Lower leg skin (tissue), 4 donors: ENCODE results near the gene FBXO31. TPM values are rescaled to one million over a fixed set of nuclear protein-coding genes. Genes with fewer than 3 reads are reported as not detected.
"Not testable (repeated sequence)": the region's sequence is repeated elsewhere in the genome, so short reads cannot be mapped to it uniquely, and the experiment has no call there.

Experiments
- DNase-seq, 2 donors: peaks; one replicate each; pipeline ENCODE4 v3.0.0-alpha.2; 2019; ENCODE audit warnings: low spot score in 2 of 2
- H3K4me3 ChIP-seq: fragments of 200-600 bp; sonication (generic); 2 replicates; pipeline ENCODE4 v1.5.1; 2017; ENCODE audit warnings: mild to moderate bottlenecking, low read depth; ENCODE audit not compliant: poor library complexity, severe bottlenecking
- POLR2A ChIP-seq, 2 donors: fragments of 450-650 bp; IDR thresholded peaks; one replicate each; pipeline ENCODE4 v1.6.1; 2016 to 2017; ENCODE audit warnings: antibody characterized with exemption in 2 of 2, mild to moderate bottlenecking in 1 of 2, moderate library complexity in 1 of 2
- WGBS, 2 donors: methylation state at CpG; one replicate each; pipeline ENCODE4 v1.1.5; 2018; 5-methylcytosine and 5-hydroxymethylcytosine counted together
- intact Hi-C: fragments of 100-400 bp; cut with DNase I; formaldehyde crosslinking; loops from one replicate; pipeline ENCODE4 v1.15.0; 2023; ENCODE audit warnings: low total_unique reads
- total RNA-seq, 4 donors: library from RNA; depleted of rRNA; stranded (reverse); fragments of >200 nt; gene quantifications; one replicate each; pipeline ENCODE4 v1.1.0, GENCODE V29; 2016
- TF ChIP-seq, protein P1 (sequence below), 3 donors: fragments of 450-650 bp; IDR thresholded peaks; one replicate each; pipeline ENCODE4 v1.5.1; 2016; ENCODE audit warnings: antibody characterized with exemption in 3 of 3, mild to moderate bottlenecking in 3 of 3, moderate library complexity in 2 of 3

Gene FBXO31
- total RNA-seq, 4 donors from 2014 or later, result 64.3 to 127 (median 84.1) TPM

GRCh38 chr16:87365021-87365713, 18.4 kb downstream of the FBXO31 start:
- no peak overlapping the region for H3K4me3 ChIP-seq
- 93% methylated on average over 13 of the region's 13 CpGs for WGBS, 2 donors
- TF ChIP-seq, protein P1, sequence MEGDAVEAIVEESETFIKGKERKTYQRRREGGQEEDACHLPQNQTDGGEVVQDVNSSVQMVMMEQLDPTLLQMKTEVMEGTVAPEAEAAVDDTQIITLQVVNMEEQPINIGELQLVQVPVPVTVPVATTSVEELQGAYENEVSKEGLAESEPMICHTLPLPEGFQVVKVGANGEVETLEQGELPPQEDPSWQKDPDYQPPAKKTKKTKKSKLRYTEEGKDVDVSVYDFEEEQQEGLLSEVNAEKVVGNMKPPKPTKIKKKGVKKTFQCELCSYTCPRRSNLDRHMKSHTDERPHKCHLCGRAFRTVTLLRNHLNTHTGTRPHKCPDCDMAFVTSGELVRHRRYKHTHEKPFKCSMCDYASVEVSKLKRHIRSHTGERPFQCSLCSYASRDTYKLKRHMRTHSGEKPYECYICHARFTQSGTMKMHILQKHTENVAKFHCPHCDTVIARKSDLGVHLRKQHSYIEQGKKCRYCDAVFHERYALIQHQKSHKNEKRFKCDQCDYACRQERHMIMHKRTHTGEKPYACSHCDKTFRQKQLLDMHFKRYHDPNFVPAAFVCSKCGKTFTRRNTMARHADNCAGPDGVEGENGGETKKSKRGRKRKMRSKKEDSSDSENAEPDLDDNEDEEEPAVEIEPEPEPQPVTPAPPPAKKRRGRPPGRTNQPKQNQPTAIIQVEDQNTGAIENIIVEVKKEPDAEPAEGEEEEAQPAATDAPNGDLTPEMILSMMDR (IDR thresholded peaks at IDR 0.05), result no peak
- TF ChIP-seq POLR2A (IDR thresholded peaks at IDR 0.05), result no peak
- DNase-seq, result no peak
- intact Hi-C loops, result no loop called here

DNA sequence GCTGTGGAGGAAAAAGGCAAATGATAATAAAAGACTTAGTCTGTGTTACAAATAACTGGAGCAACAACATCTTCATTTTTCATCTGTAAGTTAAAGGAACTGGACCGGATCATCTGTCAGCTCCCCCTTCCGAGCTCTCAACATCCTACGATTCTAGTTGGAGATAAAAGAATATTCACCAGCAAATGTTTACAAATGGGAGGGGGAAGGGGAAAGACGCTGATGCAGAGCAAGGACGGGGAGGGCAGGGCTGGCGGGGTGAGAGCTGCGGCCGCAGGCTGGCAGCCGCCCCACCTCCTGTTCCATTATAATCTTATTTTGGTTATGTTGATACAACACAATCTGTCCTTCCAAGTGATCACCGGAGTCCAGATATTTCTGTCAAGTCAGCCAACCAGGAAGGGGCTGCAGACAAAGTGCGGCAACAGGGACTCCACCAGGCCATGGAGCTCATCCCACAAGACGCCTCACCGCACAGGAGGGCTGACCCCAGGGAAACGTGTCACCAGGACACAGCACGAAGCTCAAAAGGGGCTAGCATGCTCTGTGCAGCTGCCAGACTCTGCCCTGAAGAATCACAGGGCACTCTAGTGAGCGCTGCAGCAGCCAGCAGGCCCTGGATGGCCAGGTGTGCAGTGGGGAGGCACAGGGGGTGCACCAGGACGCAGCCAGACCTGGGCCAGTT, 19.7 kb downstream of the FBXO31 start:
- intact Hi-C loops, result no loop called here
- no peak for TF ChIP-seq POLR2A (IDR thresholded peaks at IDR 0.05)
- TF ChIP-seq, protein P1 (IDR thresholded peaks at IDR 0.05), result no peak
- DNase-seq, result no peak
- H3K4me3 ChIP-seq, result no peak overlapping the region
- WGBS, 2 donors, result 70 to 72% methylated on average over 15 to 17 of the region's 17 CpGs

GRCh38 chr16:87362828-87363559, 20.6 kb downstream of the FBXO31 start:
- 93 to 94% methylated on average over 13 of the region's 13 CpGs for WGBS, 2 donors
- H3K4me3 ChIP-seq, intact Hi-C loops, DNase-seq: not testable (repeated sequence)

DNA sequence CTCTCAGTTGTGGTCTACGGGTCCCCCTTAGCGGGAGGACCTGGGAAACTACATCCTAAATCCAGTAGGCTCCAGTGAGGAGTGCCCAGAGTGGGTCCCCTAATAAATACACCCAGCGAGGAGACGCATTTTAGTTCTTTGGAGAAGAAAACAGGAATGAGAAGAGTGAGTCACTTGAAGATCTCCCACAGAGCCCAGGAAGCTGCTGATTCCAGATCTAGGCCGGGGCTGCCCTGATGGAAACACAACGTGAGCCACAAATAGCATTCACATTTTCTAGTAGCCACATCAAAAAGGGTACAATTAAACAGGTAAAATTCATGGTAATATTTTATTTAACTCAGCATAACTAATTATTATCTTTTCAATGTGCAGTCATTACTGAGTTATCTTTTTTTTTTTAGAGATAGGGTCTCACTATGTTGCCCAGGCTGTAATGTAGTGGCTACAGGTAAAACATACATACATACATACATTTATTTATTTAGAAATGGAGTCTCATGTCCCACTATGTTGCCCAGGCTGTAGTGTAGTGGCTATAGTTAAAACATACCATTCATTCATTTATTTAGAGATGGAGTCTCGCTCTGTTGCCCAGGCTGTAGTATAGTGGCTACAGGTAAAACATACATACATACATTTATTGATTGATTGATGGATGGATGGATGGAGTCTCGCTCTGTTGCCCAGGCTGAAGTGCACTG, 21.5 kb downstream of the FBXO31 start:
- intact Hi-C loops, result no loop called here
- H3K4me3 ChIP-seq, result no peak overlapping the region
- no peak for DNase-seq
- 96 to 98% methylated on average over 8 of the region's 8 CpGs for WGBS, 2 donors
- no peak for TF ChIP-seq POLR2A (IDR thresholded peaks at IDR 0.05)
- TF ChIP-seq, protein P1 (IDR thresholded peaks at IDR 0.05), result no peak

DNA sequence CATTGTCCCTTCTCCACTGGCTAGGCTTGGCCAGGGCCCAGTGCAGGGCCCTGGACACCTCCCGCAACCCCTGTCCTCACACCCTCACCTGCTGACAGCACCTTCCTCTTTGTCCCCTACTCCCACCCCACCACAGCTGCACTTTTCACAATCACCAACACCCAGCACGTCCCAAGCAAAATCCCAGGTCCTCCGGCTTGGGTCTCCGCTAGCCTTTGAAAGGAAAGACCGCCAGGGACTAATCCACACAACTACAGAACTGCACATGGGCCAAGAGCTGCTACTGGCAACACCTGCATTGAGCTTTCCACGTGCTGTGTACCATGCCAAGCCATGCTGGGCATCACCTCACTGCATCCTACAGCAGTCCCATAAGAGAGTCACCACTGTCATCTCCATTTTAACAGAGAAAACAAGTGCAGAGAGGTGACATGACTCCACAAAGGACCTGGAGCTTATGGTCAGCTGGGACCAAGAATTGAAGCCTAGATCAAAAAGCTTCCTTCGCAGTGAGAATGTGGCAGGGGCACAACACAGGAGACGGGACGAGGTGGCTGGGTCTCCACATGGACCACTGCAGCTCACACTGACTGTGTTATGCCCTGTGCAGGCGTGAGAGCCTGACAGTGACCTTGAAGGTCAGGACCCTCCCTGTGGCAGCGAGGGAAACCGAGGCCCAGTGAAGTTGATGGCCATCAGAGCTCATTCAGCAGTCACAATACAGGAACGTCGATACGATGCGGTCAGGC, 22.5 kb downstream of the FBXO31 start:
- no peak for DNase-seq
- H3K4me3 ChIP-seq, result no peak overlapping the region
- 96 to 99% methylated on average over 16 of the region's 16 CpGs for WGBS, 2 donors
- intact Hi-C loops, result no loop called here
- TF ChIP-seq, protein P1 (IDR thresholded peaks at IDR 0.05), result no peak
- no peak for TF ChIP-seq POLR2A (IDR thresholded peaks at IDR 0.05)
